ENCODE data around the gene C1orf52. TPM values are rescaled to one million over a fixed set of nuclear protein-coding genes. Genes with fewer than 3 reads are reported as not detected.

Gene C1orf52
- total RNA-seq, 2 experiments from 2014 or later = 62.4 to 66.6 TPM

DNA sequence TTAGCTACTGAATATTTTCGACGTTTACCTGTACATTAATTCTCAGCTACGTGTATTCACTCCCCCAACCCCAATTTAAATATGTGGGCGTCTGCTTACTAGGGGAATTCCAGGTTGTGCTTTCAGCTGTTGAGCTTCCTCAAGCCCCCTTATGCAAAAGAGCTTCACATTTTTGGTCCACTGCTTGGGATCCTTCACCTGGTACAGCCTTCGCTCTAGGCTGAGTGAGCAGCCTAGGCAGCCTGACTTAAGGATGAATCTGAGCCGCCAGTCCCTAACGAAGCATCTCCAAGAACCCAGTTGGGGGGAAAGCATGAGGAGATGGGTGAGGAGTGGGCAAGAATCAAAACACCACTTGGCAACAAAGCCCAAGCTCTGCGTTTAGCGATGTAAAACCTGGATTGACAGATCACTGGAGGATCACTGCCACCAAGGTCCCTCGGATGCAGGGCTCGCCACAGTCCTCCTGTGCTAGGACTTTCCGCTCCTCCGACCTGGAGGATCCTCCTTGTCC, 16.3 kb upstream of the C1orf52 start:
- Histone ChIP-seq H3K27me3 (ENCODE audit: control insufficient read depth in 1 of 2, insufficient read depth in 2 of 2, low read length in 2 of 2) (no peaks in the 10 kb centered on the region), H3K9me3 (ENCODE audit: control insufficient read depth in 1 of 2, insufficient read depth in 1 of 2, low read length in 2 of 2) (no peaks in the 10 kb centered on the region), H3K27ac (ENCODE audit: low read depth in 1 of 2, low read length in 2 of 2) (peak overlapping the region; percentile 90 to 99), H3K4me3 (ENCODE audit: low read length) (peak overlapping the region; percentile 94), H3K36me3 (ENCODE audit: insufficient read depth, low read length) (peaks cover 14% of the 10 kb centered on the region), H3K4me1 (ENCODE audit: insufficient read depth, low read length) (peaks cover 28% of the 10 kb centered on the region)
- Mint-ChIP-seq H3K4me1 (ENCODE audit: low read depth) (peaks cover 63% of the 10 kb centered on the region), H3K4me3 (peak overlapping the region; percentile 92), H3K36me3 (ENCODE audit: low read depth) (peaks cover 37% of the 10 kb centered on the region), H3K9me3 (no peaks in the 10 kb centered on the region), H3K27ac (peak overlapping the region; percentile 95), H3K27me3 (no peaks in the 10 kb centered on the region)
- peak in 7 of 14 experiments; percentile 5 to 71 (median 15) for DNase-seq
- ChIA-PET POLR2A (interaction anchor here (0.6 to 3.8 kb wide), 23 partner anchors 7 to 1638 kb away, joined by 3 to 104 read pairs (median 6); partner anchors contain the start of genes C1orf52, CTBS, GNG5 and HS2ST1), CTCF (interaction anchor here (1.1 to 11.2 kb wide), 3 partner anchors 16 to 331 kb away, joined by 5 to 119 read pairs (median 27); partner anchors contain the start of gene C1orf52)
- intact Hi-C loops (cut with DNase I, micrococcal nuclease) = loop anchor here (1.0 to 10.0 kb wide), 11 partner anchors 10 to 771 kb away; partner anchors contain the start of genes CTBS (in 2 of the 2), C1orf52 (in 1 of the 2), GNG5 (in 1 of the 2) and SPATA1 (in 1 of the 2)
- TF ChIP-seq, protein P1, sequence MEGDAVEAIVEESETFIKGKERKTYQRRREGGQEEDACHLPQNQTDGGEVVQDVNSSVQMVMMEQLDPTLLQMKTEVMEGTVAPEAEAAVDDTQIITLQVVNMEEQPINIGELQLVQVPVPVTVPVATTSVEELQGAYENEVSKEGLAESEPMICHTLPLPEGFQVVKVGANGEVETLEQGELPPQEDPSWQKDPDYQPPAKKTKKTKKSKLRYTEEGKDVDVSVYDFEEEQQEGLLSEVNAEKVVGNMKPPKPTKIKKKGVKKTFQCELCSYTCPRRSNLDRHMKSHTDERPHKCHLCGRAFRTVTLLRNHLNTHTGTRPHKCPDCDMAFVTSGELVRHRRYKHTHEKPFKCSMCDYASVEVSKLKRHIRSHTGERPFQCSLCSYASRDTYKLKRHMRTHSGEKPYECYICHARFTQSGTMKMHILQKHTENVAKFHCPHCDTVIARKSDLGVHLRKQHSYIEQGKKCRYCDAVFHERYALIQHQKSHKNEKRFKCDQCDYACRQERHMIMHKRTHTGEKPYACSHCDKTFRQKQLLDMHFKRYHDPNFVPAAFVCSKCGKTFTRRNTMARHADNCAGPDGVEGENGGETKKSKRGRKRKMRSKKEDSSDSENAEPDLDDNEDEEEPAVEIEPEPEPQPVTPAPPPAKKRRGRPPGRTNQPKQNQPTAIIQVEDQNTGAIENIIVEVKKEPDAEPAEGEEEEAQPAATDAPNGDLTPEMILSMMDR (IDR thresholded peaks at IDR 0.05) = no peak
- ATAC-seq (ENCODE audit: poor library complexity) = no peak

DNA sequence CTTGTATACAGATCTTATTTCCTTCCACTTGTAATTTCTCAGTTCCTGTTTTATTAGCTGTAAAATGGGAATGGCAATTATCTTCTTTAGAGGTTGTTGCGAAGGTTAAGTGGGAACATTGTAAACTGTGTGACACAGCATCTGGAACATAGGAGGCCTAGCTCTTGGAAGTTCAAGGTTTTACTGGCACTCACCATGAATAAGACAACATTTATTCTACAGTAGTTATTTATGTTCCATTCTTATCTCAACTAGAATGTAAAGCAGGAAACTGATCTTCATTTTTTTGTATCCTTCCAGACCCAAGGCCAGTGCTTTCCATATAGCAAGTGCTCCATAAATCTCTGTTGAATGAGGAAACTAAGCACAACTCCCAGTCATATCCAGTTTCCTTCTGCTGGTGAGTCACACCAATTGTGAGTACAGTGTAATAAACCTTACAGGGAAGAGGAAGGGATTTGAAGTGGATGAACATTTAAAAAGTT, 15.5 kb upstream of the C1orf52 start:
- Mint-ChIP-seq H3K27ac (peak overlapping the region; percentile 95), H3K27me3 (no peaks in the 10 kb centered on the region), H3K4me3 (peak overlapping the region; percentile 92), H3K4me1 (ENCODE audit: low read depth) (peaks cover 66% of the 10 kb centered on the region), H3K9me3 (no peaks in the 10 kb centered on the region), H3K36me3 (ENCODE audit: low read depth) (peaks cover 42% of the 10 kb centered on the region)
- ATAC-seq (ENCODE audit: poor library complexity) (no peak), DNase-seq (peak in 2 of 14 experiments; percentile 33 to 35)
- H3K27me3 ChIP-seq (ENCODE audit: control insufficient read depth in 1 of 2, insufficient read depth in 2 of 2, low read length in 2 of 2) = no peaks in the 10 kb centered on the region
- no peaks in the 10 kb centered on the region for H3K9me3 ChIP-seq (ENCODE audit: control insufficient read depth in 1 of 2, insufficient read depth in 1 of 2, low read length in 2 of 2)
- H3K4me1 ChIP-seq (ENCODE audit: insufficient read depth, low read length) = peaks cover 28% of the 10 kb centered on the region
- H3K36me3 ChIP-seq (ENCODE audit: insufficient read depth, low read length) = peaks cover 22% of the 10 kb centered on the region
- intact Hi-C loops (cut with DNase I, micrococcal nuclease) = loop anchor here (1.0 to 10.0 kb wide), 10 partner anchors 10 to 770 kb away; partner anchors contain the start of genes CTBS (in 2 of the 2), GNG5 (in 1 of the 2), SPATA1 (in 1 of the 2) and SSX2IP (in 1 of the 2)
- CTCF ChIA-PET = interaction anchor here (4.0 to 11.2 kb wide), 2 partner anchors 16 to 330 kb away, joined by 27 to 119 read pairs; partner anchors contain the start of gene C1orf52
- H3K4me3 ChIP-seq (ENCODE audit: low read length) = peak overlapping the region; percentile 94
- H3K27ac ChIP-seq (ENCODE audit: low read depth in 1 of 2, low read length in 2 of 2) = no peak overlapping the region
- TF ChIP-seq, protein P1 (IDR thresholded peaks at IDR 0.05) = no peak
- POLR2A ChIA-PET = interaction anchor here (0.8 to 3.8 kb wide), 8 partner anchors 15 to 1429 kb away, joined by 3 to 104 read pairs (median 16); partner anchors contain the start of genes C1orf52, GNG5, SH3GLB1 and SPATA1

DNA sequence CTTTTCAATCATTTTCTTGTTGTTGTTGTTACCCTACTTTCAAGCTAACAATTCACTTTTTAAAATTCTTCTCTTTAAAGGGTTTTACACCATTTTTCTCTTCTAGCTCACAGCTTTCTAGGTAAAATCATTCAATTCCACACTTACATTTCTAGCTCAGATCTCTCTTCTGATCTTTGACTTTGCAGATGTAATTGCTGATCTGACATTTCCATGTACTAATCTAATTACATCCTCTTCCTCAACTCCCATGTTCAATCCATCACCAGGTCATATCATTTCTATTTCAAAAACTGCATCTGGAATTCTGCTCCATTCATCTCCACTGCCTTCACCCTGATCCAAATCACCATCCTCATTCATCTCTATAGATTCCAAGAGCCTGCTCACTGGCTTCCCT, 13.9 kb upstream of the C1orf52 start:
- no peaks in the 10 kb centered on the region for H3K9me3 ChIP-seq (ENCODE audit: control insufficient read depth in 1 of 2, insufficient read depth in 1 of 2, low read length in 2 of 2)
- peaks cover 23% of the 10 kb centered on the region for H3K4me1 ChIP-seq (ENCODE audit: insufficient read depth, low read length)
- POLR2A ChIA-PET = interaction anchor here (3.2 kb wide), 1 partner anchor 14 kb away, joined by 13 read pairs; the partner anchor contains the start of gene C1orf52
- H3K4me1 Mint-ChIP-seq (ENCODE audit: low read depth) = peaks cover 62% of the 10 kb centered on the region
- TF ChIP-seq, protein P1 (IDR thresholded peaks at IDR 0.05) = no peak
- H3K4me3 Mint-ChIP-seq = peak overlapping the region; percentile 30
- no peaks in the 10 kb centered on the region for H3K27me3 Mint-ChIP-seq
- no peak for DNase-seq
- H3K27ac ChIP-seq (ENCODE audit: low read depth in 1 of 2, low read length in 2 of 2) = no peak overlapping the region
- CTCF ChIA-PET = interaction anchor here (0.8 to 11.2 kb wide), 4 partner anchors 8 to 329 kb away, joined by 3 to 119 read pairs (median 11); partner anchors contain the start of gene C1orf52
- H3K27me3 ChIP-seq (ENCODE audit: control insufficient read depth in 1 of 2, insufficient read depth in 2 of 2, low read length in 2 of 2) = no peaks in the 10 kb centered on the region
- peak overlapping the region; percentile 95 for H3K27ac Mint-ChIP-seq
- no peak overlapping the region for H3K4me3 ChIP-seq (ENCODE audit: low read length)
- intact Hi-C loops (cut with DNase I, micrococcal nuclease) = loop anchor here in 1 of 2 experiments (10.0 kb wide), 3 partner anchors 431 to 769 kb away; partner anchors contain the start of genes CTBS, GNG5, SPATA1 and ZNHIT6
- no peak for ATAC-seq (ENCODE audit: poor library complexity)
- H3K9me3 Mint-ChIP-seq = no peaks in the 10 kb centered on the region
- peaks cover 55% of the 10 kb centered on the region for H3K36me3 Mint-ChIP-seq (ENCODE audit: low read depth)
- H3K36me3 ChIP-seq (ENCODE audit: insufficient read depth, low read length) = peaks cover 37% of the 10 kb centered on the region

Measured in CD4-positive, alpha-beta T cell (primary cell).